Dermis blood vessel endothelial cell (primary cell): ENCODE measurements around the gene IFITM1. TPM values are rescaled to one million over a fixed set of nuclear protein-coding genes. Genes with fewer than 3 reads are reported as not detected.
"Not testable (repeated sequence)": the region's sequence is repeated elsewhere in the genome, so short reads cannot be mapped to it uniquely, and the experiment has no call there.

Source experiments
- DNase-seq: peaks from one replicate; pipeline ENCODE4 v3.0.0; 2010
- total RNA-seq: library from RNA; depleted of rRNA; stranded (reverse); fragments of >200 nt; gene quantifications from 2 replicates; pipeline ENCODE4 v1.2.3, GENCODE V29; 2014

The IFITM1 gene
- total RNA-seq, 1 donor from 2014 or later = 3.4 TPM

- DNase-seq = peak; percentile 91
Observed at GRCh38 chr11:326842-327580, 13.2 kb downstream of the IFITM1 start.

GRCh38 chr11:327581-327923, 13.7 kb downstream of the IFITM1 start:
- DNase-seq = no peak

- no peak for DNase-seq
Observed at GRCh38 chr11:328012-328411, 14.2 kb downstream of the IFITM1 start.

GRCh38 chr11:328516-329100, 14.8 kb downstream of the IFITM1 start:
- not testable (repeated sequence) for DNase-seq

- DNase-seq = no peak
Observed at GRCh38 chr11:329886-330253, 16.0 kb downstream of the IFITM1 start.

- no peak for DNase-seq
Observed at GRCh38 chr11:330307-330693, 16.5 kb downstream of the IFITM1 start.

- DNase-seq = no peak
Observed at GRCh38 chr11:330694-331357, 17.0 kb downstream of the IFITM1 start.

GRCh38 chr11:331358-332060, 17.7 kb downstream of the IFITM1 start:
- DNase-seq = no peak

- no peak for DNase-seq
Observed at GRCh38 chr11:332651-333480, 19.0 kb downstream of the IFITM1 start.

- DNase-seq = not testable (repeated sequence)
Observed at GRCh38 chr11:333616-334263, 19.9 kb downstream of the IFITM1 start.

- no peak for DNase-seq
Observed at GRCh38 chr11:334264-334994, 20.6 kb downstream of the IFITM1 start.

GRCh38 chr11:335779-336658, 22.2 kb downstream of the IFITM1 start:
- DNase-seq = peak; percentile 32

GRCh38 chr11:336659-337198, 22.9 kb downstream of the IFITM1 start:
- no peak for DNase-seq

- no peak for DNase-seq
Observed at GRCh38 chr11:337711-338110, 23.9 kb downstream of the IFITM1 start.

- no peak for DNase-seq
Observed at GRCh38 chr11:339963-340362, 26.1 kb downstream of the IFITM1 start.

GRCh38 chr11:340539-341512, 27.0 kb downstream of the IFITM1 start:
- DNase-seq = no peak

- no peak for DNase-seq
Observed at GRCh38 chr11:342328-342727, 28.5 kb downstream of the IFITM1 start.

GRCh38 chr11:344836-345578, 31.2 kb downstream of the IFITM1 start:
- no peak for DNase-seq
